HG02943 (cell line): Measurements from ENCODE around the gene PTPRN2.
"Not testable (repeated sequence)": the region's sequence is repeated elsewhere in the genome, so short reads cannot be mapped to it uniquely, and the experiment has no call there.

Experiments
- ATAC-seq: cut with Tn5 transposase; IDR thresholded peaks from one replicate; pipeline ENCODE4 v1.9.1; 2021; ENCODE audit warnings: mild to moderate bottlenecking, low read depth, moderate library complexity; ENCODE audit not compliant: unreplicated experiment

The PTPRN2 gene

GRCh38 chr7:158395349-158395748 lies 192.3 kb downstream of the PTPRN2 start:
- no peak for ATAC-seq

- ATAC-seq: no peak
Measured at GRCh38 chr7:158394936-158395335, 192.7 kb downstream of the PTPRN2 start.

DNA sequence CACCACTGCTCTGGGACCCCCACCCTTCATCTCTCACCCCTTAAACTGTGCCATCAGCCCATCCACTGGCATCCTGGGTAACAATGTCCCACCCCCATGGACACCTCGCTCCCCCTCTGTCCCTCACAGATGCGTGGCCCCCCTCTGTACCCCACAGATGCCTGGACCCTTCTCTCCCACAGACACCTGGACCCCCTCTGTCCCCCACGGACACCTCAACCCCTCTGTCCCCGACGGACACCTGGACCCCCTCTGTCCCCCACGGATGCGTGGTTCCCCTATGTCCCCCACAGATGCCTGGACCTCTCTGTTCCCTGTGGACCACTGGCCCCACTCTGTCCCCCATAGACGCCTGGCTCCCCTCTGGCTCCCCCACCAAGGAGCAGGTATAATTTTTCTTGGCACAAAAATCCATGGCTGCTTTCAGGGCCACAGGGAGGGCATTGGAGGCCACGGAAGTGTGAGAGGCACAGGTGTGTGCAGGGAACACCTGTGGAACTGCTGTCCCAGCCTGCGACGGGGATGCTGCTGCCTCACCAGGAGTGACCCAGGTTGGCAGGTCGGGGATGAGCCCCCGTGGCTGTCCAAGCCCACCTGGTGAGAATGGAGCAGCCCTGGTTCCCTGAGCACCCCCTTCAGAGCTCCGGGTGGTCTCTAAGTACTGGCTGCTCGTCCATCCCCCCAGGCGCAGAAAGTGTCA lies 193.5 kb downstream of the PTPRN2 start:
- ATAC-seq: no peak

DNA sequence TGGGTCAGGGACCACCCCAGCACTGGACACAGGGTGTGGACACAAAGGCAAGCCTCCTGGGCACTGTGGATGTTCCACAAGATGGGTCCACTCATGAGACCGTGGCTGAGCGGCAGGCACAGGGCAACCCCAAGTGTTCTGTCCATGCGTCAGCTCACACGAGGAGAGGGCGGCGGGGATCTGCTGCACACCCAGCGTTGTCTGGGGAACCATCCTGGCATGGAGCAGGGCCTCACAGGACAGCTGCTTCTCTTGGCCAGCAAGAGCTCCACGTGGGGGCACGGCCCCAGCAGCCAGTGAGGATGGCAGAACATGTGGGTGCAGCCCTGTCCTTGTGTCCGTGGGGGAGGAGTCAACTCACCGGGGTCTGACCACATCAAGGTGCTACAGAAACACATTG lies 195.4 kb downstream of the PTPRN2 start:
- no peak for ATAC-seq

DNA sequence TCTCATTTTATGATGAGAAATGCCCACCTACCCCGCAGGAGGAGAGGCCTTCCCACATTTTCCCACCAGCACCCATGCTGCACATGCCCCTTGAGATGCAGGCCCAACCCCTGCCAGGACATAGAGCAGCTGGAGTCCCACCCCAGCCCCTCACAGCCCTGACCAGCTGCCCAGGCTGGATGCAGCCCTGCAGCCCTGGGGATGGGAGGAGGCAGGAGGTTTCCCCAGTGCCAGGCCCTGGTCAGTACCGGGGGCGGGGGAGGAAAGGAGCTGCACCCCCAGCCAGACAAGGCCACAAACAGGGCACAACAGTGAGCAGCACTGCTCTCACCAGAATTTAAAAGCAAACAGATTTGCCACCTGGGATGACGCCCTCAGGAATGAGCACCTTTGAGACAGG lies 196.1 kb downstream of the PTPRN2 start:
- no peak for ATAC-seq

DNA sequence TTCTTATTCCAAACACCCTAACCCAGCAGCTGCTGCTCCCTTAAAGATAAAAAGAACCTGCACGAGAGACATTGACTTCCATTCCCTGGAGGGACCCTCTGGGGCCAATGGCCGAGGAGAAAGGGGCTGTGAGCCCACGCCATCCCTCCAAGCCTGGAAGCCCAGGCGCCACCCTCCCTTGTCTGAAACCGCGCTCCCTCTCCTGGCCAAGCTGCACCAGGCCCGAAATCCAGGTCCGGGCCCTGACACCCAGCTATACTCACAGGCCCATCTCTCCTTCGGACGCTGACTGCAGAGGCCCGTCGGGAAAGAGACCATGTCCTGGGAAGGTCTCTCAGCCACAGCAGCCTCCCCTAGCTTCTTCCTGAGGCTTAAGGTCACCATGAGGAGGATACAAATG lies 196.5 kb downstream of the PTPRN2 start:
- no peak for ATAC-seq

DNA sequence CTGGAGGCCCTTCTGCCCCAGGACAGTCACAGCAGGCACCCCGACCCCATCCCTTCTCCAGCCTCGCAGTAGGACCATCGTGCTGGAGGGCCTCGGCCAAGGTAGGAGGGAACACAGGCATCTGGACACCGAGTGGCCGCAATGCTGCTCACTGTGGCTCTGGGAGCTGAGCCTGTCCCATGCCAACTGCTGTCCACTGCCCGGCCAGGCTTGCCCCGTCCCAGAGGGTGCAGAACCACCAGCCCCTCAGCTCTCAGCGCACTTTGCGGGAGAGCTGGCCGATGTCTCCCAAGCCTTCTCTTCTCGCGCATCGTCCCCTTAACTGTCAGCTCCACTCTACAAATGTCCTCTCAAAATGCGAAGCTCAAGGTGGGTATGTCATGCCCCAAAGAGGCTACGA lies 197.2 kb downstream of the PTPRN2 start:
- ATAC-seq: no peak

GRCh38 chr7:158389514-158390425 lies 197.9 kb downstream of the PTPRN2 start:
- ATAC-seq: no peak

DNA sequence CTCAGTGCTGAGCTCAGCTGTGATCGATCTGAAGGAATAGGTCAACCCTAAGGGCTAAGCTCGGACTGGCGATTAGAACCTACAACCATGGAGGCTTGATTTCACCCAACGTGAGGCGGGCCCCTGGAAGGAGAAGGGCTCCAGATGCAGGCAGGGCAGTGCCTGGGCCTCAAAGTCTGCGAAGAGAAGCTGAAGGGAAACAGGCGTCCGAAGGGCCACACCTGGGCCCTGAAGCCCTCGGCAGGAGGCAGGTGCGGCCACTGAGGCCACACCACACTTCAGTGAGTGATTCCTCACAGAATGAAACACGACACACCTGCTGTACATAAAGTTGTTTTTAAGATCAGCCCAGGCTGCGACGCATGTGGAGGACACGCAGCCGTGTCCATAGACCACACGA lies 198.7 kb downstream of the PTPRN2 start:
- ATAC-seq: no peak

DNA sequence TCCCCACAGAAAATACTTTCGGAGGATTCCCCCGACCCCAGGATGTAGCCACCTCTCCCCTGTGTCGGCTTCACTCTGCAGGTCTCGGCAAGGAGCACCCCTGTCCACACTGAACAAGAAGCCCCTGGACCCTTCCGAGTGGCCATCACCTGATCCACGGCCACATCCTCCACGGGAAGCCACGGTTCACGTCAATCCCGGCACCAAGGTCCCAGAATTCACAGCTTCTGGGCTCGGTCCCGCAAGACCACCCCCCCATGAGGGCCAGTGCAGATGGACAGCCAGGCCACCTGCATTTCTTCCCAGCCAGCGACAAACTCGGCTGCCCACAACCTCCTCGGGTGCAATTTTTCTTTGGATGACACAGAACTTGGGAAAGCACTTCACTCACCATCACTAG lies 199.6 kb downstream of the PTPRN2 start:
- no peak for ATAC-seq

- no peak for ATAC-seq
Measured at GRCh38 chr7:158387546-158387891, 200.1 kb downstream of the PTPRN2 start.

GRCh38 chr7:158386866-158387545 lies 200.6 kb downstream of the PTPRN2 start:
- no peak for ATAC-seq

- no peak for ATAC-seq
Measured at GRCh38 chr7:158386355-158386618, 201.3 kb downstream of the PTPRN2 start.

DNA sequence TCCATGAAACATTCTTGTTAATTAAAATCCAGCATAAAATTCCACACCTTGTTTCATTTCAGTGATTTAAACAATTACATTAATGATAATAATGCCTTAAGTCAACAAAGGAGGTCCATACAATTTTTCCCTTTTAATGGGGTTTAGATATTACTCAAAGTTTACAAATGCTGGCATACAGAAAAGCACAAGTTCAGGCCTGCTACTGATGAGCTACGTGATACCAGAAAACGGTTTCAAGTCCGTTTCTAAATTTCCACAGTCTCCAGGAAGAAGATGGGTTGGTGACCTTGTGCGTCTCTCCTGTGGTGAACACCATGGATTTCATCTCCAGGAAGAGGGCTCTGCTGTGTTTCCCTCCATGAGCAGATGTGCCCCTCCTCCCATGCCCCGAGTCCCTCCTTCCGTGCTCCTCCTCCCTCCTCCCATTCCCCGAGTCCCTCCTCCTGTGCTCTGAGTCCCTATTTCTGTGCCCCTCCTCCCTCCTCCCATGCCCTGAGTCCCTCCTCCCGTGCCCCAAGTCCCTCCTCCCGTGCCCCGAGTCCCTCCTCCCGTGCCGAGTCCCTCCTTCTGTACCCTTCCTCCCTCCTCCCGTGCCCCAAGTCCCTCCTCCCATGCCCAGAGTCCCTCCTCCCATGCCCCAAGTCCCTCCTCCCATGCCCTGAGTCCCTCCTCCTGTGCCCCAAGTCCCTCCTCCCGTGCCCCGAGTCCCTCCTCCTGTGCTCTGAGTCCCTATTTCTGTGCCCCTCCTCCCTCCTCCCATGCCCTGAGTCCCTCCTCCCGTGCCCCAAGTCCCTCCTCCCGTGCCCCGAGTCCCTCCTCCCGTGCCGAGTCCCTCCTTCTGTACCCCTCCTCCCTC lies 201.9 kb downstream of the PTPRN2 start:
- ATAC-seq: not testable (repeated sequence)

DNA sequence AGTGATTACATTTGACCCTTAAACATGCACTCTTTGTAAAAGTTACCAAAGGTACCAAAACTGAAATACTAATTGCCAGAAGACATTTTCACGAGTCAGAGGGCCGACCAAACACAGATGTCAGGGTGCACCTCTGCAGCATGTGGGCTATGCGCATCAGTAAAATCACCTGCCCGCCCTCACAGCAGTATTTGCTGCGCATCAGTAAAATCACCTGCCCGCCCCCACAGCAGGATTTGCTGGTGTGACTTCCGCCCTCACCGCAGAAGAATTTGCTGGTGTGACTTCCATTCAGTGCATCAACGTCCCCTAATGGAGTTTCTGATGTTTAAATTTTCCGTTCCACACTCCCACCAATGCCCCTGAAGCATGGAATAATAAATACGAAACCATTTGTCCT lies 202.9 kb downstream of the PTPRN2 start:
- ATAC-seq: no peak

DNA sequence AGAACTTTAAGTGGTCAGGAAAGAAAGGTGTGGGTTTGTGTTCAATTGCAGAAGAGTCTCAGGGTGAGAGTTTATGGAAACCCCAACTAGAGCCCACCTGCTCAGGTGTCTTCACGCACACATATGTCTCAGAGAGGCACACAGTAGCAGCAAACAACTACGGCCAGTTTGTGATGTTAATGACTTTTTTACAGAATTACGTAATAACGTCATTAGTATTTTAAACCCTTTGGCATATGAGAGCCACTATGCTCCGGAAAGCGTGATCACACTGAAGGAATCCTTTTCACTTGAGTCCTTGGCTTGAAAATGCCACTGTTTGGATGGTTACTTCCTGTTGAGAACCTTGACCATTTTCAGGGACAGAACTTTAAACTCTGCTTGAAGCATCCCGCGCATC lies 204.0 kb downstream of the PTPRN2 start:
- ATAC-seq: no peak

GRCh38 chr7:158382363-158383254 lies 205.0 kb downstream of the PTPRN2 start:
- ATAC-seq: no peak

- no peak for ATAC-seq
Measured at GRCh38 chr7:158381956-158382355, 205.7 kb downstream of the PTPRN2 start.

DNA sequence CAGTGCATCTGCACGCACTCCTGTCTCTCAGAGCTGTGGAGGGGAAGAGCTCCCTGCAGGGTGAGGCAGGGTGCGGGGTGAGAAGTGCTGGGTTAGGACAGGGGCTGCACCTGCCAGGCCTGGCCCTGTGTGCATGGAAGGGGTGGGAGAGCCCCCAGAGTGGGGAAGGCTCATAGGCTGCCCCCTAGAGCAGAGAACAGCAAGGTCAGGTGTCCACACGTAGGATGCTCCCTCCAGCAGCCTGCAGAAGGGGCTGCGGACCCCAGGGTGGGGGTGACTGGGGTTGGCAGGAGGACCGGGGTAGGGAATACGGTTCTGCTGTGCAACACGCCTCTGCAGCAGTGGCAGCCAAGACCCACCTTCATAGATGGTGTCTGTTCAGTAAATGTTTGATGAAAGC lies 208.6 kb downstream of the PTPRN2 start:
- ATAC-seq: no peak
